Activated T-cell treated with anti-CD3 and anti-CD28 coated beads, Interleukin-2, amount 50 U/mL, for 1 hour (primary cell): Measurements from ENCODE around the gene PRDM7.
A peak's percentile ranks its signal among the peaks of the same experiment; 100 is the strongest.
"Not testable (repeated sequence)": the region's sequence is repeated elsewhere in the genome, so short reads cannot be mapped to it uniquely, and the experiment has no call there.

Source experiments
- DNase-seq: peaks from one replicate; pipeline ENCODE4 v3.0.0-alpha.2; 2020

PRDM7 gene

DNA sequence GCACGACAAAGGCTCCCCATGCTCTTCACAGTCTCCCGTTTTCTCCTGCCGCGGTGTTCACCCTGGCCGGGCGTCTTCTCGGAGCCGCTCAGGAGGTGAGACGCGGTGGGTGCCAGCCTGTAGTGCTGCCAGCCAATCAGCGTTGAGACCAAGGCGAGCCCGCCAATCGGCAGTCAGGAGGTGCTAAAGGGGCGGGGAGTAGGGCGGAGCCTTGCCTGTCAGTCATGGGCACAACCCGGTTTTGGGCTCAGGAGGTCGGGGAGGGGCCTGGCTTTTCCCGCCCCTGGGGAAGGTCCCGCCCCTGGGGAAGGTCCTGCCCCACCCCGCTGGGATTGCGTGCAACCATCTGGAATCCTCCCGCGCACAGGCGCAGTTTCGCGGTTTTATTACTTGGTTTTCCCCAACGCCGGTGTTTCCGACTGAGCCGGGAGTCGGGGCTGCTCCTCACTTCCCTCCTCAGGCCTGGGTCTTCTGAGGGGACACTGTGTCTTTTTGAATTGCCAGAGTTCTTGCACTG, at the start of gene PRDM7:
PRDM7 (minus strand) TSS at position 92 of the 517 bp plus-strand sequence. CDS start 1,421 bp downstream, outside the sequence.
- peak; percentile 98 for DNase-seq

DNA sequence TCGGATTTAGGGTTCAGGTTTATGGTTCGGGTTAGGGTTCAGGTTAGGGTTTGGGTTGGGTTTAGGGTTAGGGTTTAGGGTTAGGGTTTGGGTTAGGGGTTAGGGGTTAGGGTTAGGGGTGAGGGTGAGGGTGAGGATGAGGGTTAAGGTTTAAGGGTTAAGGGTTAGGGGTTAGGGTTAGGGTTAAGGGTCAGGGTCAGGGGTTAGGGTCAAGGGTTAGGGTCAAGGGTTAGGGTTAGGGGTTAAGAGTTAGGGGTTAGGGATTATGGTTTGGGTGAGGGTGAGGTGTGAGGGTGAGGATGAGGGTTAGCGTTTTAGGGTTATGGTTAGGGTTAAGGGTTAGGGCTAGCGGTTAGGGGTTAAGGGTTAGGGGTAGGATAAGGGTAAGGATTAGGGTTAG, 44.7 kb upstream of the PRDM7 start:
- DNase-seq: not testable (repeated sequence)

DNA sequence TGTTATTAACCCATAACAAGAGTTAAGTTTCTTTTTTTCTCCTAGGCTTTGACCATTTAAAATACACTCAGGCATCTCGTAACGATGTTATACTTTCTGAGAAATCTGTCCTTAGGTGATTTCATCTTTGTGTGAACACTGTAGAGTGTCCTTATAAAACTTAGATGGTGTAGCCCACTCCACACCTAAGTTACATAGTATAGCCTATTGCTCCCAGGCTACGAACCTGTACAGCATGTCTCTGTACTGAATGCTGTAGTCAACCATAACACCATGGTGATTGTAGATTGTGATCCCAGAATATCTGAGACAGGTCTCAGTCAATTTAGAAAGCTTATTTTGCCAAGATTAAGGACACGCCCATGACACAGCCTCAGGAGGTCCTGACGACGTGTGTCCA, 30.5 kb upstream of the PRDM7 start:
- DNase-seq: not testable (repeated sequence)

DNA sequence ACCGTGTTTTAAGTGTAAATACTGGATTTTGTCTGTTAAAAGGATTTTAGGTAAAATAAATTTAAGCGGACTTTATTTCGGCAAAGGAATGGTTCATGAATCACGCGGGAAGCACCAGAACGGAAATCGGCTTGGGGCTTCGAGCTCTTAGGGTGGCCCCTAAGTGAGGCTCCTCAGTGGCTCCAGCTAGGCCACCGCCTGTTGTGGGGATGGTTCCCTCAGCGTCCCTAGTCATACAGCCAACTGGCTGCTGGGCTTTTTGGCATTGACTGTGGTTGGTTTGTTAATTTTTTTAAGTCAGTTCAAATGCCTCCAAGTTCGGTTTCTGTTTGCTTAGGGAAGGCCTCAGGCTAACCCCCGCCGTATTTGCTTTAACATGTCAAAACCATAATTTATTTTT, 29.9 kb upstream of the PRDM7 start:
- not testable (repeated sequence) for DNase-seq

DNA sequence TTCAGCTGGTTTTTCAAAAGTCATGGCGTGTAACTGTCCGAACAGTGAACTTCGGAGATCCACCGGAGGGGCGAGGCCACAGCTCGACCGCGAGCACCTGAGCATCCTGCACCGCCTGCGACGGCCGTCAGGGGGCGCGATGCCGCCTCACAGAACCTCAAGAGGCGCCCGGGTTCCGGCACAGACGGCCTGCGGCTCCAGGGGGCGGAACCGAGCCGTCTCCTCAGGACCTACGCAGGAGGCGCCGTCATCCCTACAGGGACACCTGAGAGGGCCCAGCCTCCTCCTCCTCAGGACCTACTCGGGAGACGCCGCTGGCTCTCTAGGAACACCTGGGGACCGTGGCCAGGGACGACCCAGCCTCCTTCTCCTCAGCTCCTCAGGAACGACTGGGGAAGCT, 29.1 kb upstream of the PRDM7 start:
- peak; percentile 81 for DNase-seq

DNA sequence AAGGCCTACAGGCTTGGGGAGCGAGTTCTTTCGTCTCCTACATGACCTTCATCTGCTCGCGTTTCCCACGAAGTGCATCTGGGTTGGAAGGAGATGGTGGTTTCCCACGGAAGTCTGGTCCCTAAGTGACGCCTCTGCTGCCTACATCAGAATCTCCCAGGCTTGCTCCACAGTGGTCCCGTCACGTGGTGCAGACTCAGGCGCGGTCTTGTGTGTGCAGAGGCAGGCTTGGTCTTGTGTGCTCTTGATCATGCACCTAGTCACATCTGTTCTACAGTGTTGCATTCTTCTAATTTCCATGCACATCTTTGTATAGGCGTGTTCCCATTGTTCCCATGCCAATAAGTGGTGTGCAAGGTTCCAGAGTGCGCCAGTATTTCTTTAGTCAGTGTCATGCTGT, 27.6 kb upstream of the PRDM7 start:
- DNase-seq: not testable (repeated sequence)

DNA sequence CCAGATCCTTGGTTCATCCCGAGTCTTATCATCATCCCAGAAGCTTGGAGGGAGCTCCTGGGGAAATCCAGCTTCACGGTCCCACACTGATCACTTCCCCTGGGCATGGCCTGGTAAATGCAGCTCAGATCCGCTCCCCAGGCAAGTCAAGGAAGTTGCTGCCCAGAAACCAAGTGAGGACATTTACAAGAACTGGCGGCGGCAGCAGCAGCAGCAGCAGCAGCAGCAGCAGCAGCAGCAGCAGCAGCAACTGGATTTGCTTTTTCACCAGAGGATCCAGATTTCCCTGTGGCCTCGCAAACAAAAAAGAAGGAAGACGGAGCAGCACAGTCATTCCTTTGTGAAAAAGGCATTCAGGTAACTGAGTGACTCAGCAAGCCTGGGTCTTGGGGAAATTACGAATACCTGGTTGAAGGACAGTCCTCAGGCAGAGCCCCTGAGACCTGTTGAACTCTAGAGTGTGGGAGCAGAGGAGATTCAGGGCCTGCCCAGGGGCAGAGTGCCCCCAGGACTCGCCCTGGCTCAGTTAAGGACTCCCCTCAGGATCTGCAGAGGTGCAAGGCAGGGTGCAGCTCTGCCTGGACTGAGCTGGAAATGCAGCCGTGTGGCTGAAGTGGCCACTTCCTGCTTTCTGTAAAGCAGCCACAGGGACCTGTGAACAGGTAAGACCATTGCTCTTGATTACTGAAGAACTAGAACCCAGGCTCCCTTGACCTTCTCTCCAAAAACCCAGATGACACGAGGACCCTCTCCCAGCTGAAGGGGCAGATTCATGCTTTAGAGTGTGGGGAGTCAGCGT, 25.2 kb upstream of the PRDM7 start:
- not testable (repeated sequence) for DNase-seq

DNA sequence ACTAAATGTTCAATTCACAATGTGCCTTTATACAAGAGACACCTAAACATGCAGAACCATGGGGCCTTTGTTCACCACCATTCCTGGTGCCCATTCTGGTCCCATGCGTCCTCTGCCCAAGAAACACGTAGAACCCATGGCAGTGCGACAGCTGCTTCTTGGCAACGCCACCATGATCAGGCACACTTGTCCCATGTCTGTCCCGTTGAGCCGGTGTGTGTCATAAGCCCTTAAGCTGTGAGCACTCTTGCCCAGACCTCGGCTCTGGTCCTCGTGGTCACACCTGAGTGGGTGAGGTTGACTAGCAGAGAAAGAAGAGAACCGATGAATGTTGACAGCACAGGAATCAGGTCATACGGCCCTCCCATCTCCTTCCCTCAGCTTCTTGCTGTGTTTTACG, 24.2 kb upstream of the PRDM7 start:
- not testable (repeated sequence) for DNase-seq

DNA sequence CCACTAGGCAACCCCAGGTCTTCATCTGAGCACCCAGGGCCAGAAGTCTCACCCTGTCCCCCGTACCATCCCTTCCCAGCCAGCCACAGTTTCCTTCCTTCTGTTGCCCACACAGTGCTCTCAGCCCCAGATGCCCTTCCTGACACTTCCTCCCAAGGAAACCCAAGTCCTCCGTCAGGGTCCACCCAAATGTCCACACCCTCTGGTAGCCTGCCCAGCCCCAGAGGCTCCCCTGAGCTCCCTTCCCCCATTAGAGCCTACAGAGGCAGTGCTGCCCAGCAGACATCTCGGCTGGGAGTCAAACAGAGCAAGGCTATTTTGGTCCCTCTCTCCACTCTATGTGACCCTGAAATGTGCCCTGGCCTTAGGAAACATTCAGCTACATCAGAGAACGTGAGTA, 23.7 kb upstream of the PRDM7 start:
- not testable (repeated sequence) for DNase-seq

DNA sequence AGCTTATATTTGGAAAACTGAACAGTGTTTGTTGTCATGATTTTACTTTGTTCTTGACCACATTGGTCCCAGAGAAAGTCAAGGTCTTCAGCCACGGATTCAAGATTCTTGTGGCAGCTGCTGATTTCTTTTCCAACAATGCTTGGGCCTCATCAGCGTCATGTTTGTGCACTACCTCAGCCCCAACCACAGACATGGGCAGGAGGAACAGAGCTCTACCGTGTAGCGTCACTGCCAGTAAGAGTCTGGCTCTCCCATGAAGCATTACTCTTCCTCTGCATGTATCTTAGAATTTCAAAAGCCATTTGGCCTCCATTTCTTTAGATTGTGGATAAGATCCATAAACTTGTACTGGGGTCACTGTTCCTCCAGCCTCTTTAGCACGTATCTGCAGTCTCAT, 23.1 kb upstream of the PRDM7 start:
- not testable (repeated sequence) for DNase-seq

DNA sequence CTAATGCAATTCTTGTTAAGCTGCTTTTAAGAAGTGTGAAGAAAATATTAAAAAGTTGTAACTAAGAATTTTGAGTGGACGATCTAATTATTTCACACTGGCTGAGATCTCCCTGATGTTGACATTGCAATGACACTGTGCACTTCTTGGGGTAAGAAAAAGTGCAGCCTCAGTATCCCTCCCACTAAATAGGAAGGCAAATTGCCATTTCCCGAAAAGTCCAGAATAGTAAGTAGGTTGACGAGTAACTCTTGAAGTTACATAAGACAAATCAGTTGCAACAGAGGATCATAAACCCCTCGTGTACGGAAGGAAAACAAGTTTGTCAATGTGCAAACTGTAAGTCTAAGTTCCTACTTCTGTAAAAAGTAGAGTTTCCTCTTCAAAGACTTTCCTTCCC, 21.8 kb upstream of the PRDM7 start:
- not testable (repeated sequence) for DNase-seq

DNA sequence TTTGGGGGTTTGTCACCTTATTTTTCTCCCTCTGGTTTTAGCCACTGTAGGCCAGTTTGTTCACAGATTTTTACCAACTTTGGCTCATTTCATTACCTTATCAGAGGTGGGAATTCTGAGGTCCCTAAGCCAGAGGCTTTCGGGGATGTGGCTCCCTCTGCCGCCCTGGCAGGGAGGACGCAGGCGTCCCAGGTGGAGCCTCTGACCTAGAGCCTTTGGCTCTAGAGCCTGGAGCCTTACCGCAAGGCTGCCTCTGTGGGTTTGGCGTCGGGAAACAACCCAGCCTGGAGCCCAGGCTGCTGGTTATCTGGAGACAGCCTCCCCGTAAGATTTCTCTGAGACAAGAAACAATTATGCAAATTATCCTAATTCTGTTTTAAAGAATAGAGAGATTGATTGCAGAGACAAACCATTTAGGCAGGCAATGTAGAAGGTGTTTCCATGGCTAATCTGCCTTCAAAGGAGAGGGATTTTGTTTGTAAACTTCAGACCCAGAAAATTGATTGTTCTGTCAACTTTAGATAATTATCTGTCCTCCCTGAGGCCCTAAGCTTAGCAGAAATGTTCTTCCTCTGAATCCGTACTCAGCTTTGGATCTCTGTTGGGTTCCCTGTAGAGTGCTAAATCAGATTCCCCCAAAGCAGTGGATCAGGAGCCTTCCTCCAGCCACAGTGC, 20.0 kb upstream of the PRDM7 start:
- not testable (repeated sequence) for DNase-seq

DNA sequence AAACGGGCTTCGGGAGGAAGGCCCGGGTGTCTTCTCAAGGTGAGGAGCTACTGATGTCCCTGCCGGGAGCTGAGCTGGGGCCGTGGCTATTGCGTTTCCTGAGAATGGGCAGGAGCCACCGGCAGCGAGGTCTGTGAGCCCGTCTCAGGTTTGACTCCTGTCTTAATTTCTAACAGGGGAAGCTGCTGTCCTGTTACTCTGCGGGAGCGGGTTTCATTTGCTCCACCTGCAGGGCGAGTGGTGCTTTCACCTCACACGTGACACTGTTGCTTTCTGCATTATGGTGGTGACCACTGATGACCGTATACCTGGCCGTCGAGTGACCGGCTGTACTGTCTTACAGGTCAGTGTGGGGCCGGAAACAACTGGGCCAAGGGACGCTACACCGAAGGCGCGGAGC, 17.7 kb upstream of the PRDM7 start:
- DNase-seq: not testable (repeated sequence)

DNA sequence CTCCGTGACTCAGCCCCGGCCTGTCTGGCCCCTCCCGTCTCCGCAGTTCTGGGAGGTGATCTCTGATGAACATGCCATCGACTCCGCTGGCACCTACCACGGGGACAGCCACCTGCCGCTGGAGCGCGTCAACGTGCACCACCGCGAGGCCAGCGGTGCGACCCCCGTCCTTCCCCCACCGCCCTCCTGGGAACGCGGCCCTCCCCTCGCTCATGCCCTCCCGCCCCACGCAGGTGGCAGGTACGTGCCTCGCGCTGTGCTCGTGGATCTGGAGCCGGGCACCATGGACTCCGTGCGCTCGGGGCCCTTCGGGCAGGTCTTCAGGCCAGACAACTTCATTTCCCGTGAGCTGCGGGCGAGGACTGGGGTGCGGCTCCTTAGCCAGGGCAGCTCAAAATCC, 17.2 kb upstream of the PRDM7 start:
- not testable (repeated sequence) for DNase-seq

DNA sequence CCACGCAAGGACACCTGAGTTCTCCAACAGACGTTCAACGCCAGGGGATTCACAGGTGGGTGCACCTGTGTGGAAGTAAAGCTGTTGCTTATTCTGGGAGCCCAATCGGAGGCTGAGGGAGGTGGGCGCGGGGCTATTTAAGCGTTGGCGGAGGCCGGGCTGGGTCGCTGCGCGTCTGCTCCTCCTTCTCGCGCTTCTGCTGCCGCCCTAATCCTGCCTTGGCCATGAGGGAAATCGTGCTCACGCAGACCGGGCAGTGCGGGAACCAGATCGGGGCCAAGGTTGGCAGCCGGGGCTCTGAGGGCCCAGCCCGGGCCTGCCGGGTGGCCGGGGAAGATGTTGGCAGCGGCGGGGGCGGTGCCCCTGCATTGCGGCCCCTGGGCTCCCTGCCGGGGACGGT, 16.7 kb upstream of the PRDM7 start:
- DNase-seq: not testable (repeated sequence)

DNA sequence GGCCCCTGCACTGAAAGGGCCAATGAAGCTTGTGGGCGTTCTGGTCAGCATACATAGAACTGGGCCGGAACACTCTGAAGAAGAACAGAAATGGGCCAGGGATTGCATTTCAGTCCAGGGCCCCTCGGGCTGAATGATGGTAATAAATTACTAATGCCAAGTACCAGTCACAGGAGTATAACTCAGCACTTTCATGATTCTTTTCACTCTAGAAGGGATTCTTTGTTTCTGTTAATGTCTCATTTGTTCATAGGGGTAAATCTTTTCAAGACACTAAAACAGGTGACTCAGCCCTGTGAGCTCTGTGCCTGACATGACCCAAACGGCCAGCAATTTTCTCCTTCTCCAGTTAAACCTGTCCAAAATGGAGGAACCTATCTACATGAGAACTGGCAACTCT, 15.7 kb upstream of the PRDM7 start:
- not testable (repeated sequence) for DNase-seq

DNA sequence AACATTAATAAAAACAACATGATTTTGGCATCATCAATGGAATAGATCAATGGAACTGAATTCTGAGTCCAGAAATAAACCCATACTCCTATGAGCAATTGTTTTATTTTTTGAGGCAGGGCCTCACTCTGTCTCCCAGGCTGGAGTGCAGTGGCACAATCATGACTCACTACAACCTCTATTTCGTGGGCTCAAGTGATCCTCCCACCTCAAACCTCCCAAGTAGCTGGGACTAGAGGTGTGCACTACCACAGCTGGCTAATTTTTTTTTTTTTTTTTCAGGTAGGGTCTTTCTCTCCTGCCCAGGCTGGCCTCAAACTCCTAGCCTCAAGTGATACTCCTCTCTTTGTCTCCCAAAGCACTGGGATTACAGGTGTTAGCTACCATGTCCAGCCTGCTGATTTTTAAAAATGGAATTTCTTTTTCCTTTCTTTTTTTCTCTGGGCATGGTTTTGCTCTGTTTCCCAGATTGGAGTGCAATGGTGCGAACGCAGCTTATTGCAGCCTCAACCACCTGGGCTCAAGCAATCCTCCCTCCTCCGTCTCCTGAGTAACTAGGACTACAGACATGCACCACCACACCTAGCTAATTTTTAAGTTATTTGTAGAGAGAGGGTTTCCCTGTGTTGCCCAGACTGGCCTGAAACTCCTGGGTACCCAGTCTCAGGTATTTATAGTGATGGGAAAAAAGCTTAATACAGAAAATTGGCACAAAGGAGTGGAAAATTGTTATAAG, 7.3 kb upstream of the PRDM7 start:
- no peak for DNase-seq

DNA sequence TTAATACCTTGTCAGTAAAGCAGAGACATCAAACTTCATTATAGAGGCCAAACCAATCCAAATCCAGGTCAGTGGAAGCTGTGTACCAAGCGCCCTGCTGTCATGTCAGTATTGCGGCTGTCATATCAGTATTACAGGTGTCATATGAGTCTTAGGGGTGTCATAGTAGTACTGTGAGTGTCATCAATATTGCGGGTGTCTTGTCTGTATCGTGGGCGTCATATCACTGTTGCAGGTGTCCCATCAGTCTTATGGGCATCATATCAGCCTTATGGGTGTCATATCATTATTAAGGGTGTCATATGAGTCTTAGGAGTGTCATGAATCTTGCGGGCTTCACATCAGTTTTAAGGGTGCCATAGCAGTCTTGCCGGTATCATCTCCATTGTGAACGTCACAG, 6.0 kb upstream of the PRDM7 start:
- DNase-seq: no peak

DNA sequence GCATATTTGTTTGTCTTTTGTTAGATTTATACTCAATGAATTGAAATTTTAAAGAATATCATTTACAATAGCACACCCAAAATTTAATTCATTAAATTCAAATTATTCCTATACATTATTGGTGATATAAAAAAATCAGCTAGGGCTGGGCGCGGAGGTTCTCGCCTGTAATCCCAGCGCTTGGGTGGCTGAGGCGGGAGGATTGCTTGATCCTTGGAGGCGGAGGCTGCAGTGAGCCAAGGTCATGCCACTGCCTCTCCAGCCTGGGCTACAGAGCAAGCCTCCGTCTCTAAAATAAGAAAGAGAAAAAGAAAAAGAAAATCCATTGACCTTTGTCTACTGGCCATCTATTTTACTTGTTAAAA, 4.5 kb upstream of the PRDM7 start:
- DNase-seq: peak; percentile 25

DNA sequence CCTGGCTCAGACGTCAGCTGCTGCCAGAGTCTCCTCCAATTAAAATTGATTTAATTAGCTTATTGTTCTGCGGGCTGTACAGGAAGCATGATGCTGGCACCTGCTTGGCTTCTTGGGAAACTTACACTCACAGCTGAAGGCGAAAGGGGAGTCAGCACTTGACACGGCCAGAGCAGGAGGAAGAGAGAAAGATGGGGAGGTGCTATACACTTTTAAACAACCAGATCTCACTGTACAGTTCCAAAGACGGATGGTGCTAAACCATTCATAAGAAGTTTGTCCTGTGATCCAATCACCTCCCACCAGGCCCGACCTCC, 1.4 kb upstream of the PRDM7 start:
- DNase-seq: no peak

DNA sequence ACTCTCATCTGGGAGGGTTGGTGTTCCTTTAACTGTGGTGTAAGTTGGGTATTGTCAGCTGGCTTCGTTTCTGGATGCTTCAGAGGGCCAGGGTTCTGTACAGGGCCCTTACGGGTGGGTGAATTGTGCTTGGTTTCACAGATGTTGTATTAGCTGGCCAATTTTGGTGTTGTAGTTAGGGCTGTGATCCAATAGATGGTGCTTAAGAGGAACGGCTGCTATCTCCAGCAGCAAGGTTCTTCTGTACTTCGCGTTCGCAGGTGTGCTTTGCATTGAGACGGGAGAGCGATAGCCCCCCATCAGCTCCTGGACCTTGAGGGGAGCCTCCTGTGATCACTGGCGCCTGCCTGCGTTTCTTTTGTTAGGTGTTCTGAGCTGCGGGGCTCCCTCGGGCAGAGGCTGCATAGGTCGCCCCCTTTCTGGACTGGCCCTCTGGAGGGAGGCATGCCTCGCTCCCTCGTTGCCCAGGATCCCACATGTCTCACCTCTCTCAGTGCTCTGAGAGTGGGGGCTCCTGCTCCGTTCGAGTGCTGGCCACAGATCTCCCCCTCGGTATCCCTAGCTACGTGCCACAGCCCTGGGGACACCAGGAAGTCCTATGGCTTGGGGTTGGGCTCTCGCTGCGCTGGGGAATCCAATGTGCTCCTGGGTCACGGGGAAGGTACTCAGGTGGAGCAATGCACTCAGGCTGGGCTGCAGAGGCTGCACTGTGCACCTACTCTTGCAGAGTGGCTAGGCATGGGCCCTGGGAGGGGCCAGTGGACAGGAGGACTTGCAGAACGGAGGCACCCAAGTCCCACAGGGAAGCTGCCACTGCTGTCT, 837 bp upstream of the PRDM7 start:
- DNase-seq: no peak

DNA sequence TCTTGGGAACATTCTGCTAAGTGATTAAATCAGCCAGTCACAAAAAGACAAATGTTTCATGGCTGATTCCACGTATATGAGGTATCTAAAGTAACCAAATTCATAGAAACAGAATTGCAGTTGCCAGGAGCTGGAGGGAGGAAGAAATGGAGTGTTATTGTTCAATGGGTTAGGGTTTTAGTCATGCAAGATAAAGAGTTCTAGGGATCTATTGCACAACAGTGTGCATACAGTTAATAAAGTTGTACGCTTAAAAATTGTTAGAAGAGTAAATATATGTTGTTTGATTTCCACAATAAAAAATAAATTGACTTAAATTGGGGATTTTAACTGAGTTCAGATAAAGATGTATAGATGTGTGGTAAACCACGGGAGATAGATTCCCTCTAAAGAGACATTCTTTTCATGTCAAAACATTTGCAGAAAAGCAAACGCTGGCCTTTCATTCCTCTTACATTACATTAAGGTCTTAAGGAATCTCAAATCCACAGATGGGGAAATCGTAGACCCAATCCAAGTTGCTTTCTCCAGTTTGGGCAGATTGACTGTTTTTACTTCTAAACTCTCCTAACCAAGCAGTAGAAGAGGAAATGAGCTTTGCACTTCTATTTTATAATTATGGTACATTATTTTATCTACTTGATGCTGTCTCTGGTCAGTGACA, 4.6 kb downstream of the PRDM7 start:
- DNase-seq: no peak
